GM06990 (cell line): ENCODE data around the gene SEMA3D.

Experiments used
- DNase-seq: peaks from one replicate; pipeline ENCODE4 v3.0.0-alpha.2; 2011; ENCODE audit not compliant: insufficient read length; ENCODE audit errors: extremely low read depth
- H3K27me3 ChIP-seq: replicated peaks from 2 replicates; pipeline ENCODE4 v1.6.0; 2011; ENCODE audit warnings: low read length; ENCODE audit not compliant: control insufficient read depth, insufficient read depth
- H3K36me3 ChIP-seq: 2 replicates; pipeline ENCODE4 v1.5.1; 2011; ENCODE audit warnings: low read length; ENCODE audit not compliant: control insufficient read depth, insufficient read depth
- H3K4me3 ChIP-seq: replicated peaks from 2 replicates; pipeline ENCODE4 v1.5.1; 2011; ENCODE audit warnings: low read depth, mild to moderate bottlenecking, control low read depth, low read length
- CTCF ChIP-seq: IDR thresholded peaks from 2 replicates; pipeline ENCODE4 v1.5.1; 2011; ENCODE audit warnings: low read length, control low read depth, mild to moderate bottlenecking, inconsistent platforms; ENCODE audit not compliant: insufficient read depth, poor library complexity, severe bottlenecking

The SEMA3D gene

DNA sequence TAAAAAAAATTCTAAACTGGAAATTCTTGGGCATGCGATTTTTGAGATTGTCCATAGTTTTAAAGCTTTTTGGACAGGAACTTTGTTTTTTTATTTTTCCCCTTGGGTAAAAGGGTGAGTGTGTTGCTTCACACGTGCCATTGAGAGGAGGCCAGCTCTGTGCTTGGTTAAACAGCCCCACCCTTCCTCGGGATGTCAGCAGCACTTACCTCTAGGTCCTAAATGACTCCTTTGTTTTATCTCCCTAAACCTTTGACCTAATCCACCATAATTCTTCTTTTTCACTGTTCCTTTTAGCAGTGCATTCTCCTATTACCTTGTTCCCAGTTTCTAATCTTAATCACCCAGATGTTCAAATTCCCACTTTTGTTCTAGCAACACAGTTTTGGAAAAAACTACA is 83.5 kb downstream of the SEMA3D start:
- Histone ChIP-seq H3K36me3 (no peaks in the 10 kb centered on the region), H3K4me3 (no peak overlapping the region), H3K27me3 (no peaks in the 10 kb centered on the region)
- DNase-seq = no peak
- TF ChIP-seq CTCF = no peak

GRCh38 chr7:85102813-85103350 is 84.0 kb downstream of the SEMA3D start:
- no peak for TF ChIP-seq CTCF
- DNase-seq = no peak
- Histone ChIP-seq H3K27me3 (no peaks in the 10 kb centered on the region), H3K4me3 (no peak overlapping the region), H3K36me3 (no peaks in the 10 kb centered on the region)

DNA sequence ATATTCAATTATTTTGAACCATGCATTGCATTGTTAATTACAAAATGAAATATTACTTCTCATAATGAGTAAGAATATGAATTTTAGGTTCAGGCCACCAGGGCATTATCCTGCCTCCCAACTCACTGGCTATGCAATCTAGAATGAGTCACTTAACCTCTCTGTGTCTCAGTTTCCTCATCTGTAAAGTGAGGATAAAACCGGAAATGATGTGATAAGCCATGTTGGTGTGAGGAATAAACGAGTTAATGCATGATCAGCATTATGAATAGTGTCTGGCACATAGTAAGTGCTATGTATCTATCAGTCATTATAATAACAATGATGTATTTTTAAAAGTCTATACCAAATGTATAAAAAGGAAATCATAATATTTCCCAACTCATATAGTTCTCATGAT is 85.5 kb downstream of the SEMA3D start:
- Histone ChIP-seq H3K36me3 (no peaks in the 10 kb centered on the region), H3K27me3 (no peaks in the 10 kb centered on the region), H3K4me3 (no peak overlapping the region)
- no peak for DNase-seq
- TF ChIP-seq CTCF = no peak

DNA sequence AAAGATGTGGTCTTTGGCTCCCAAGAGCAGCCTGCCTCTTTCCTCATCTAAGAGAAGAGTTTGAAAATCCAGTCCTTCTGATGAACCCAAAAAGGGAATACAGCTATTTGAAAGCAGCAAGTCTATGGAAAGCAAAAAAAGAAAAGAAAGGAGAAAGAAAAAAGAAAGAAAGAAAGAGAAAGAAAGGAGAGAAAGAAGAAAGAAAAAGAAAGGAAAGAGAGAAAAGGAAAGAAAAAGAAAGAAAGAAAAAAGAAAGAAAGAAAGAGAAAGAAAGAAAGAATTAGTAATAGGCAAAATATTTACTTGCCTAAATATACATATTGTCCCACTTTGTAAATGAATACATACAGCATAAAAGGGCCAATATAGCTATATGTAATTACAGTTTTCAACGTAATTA is 89.0 kb downstream of the SEMA3D start:
- no peaks in the 10 kb centered on the region for H3K36me3 ChIP-seq
- H3K27me3 ChIP-seq = no peaks in the 10 kb centered on the region
- DNase-seq = no peak
- TF ChIP-seq CTCF = no peak
- H3K4me3 ChIP-seq = no peak overlapping the region

GRCh38 chr7:85095806-85096205 is 91.0 kb downstream of the SEMA3D start:
- Histone ChIP-seq H3K36me3 (no peaks in the 10 kb centered on the region), H3K27me3 (no peaks in the 10 kb centered on the region), H3K4me3 (no peak overlapping the region)
- no peak for DNase-seq
- no peak for TF ChIP-seq CTCF

GRCh38 chr7:85095366-85095765 is 91.5 kb downstream of the SEMA3D start:
- DNase-seq = no peak
- TF ChIP-seq CTCF = no peak
- H3K4me3 ChIP-seq = no peak overlapping the region

More at GRCh38 chr7:85095366-85095765, 91.5 kb downstream of the SEMA3D start:
- Histone ChIP-seq H3K36me3 (no peaks in the 10 kb centered on the region), H3K27me3 (no peaks in the 10 kb centered on the region)
